SH-SY5Y (cell line): ENCODE results near the gene LTB4R.

Experiments used
- GATA2 ChIP-seq: IDR thresholded peaks from 2 replicates; pipeline ENCODE4 v1.6.1; 2011; ENCODE audit warnings: mild to moderate bottlenecking, low read depth, low read length
- GATA3 ChIP-seq: IDR thresholded peaks from 2 replicates; pipeline ENCODE4 v1.6.1; 2011; ENCODE audit warnings: low read depth, mild to moderate bottlenecking, low read length, moderate library complexity

DNA sequence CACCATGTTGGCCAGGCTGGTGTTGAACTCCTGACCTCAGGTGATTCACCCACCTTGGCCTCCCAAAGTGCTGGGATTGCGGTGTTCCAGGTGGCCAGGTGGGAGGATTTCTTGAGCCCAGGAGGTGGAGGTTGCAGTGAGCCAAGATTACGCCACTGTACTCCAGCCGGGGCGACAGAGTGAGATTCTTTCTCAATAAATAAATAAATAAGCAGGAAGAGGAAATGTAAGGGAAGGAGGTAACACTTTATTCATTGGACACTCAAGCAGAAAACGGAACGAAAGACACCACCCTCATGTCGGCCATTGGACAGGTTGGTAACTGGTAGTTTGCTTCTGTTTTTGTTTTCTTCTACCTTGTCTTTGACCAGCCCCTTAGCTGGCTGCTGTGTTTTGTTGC, 43.7 kb downstream of the LTB4R start:
- TF ChIP-seq GATA2, result no peak
- TF ChIP-seq GATA3, result no peak
